HFF-Myc (cell line): ENCODE data around the gene SMARCAD1.

Experiments
- DNase-seq: peaks from one replicate; pipeline ENCODE4 v3.0.0-alpha.2; 2011; ENCODE audit warnings: low read depth; ENCODE audit errors: extremely low read depth
- H3K4me3 ChIP-seq: replicated peaks from 2 replicates; pipeline ENCODE4 v1.5.1; 2011; ENCODE audit warnings: low read depth, mild to moderate bottlenecking, control low read depth, low read length
- CTCF ChIP-seq: IDR thresholded peaks from 2 replicates; pipeline ENCODE4 v1.5.1; 2012; ENCODE audit warnings: mild to moderate bottlenecking, low read depth, low read length, control low read depth; ENCODE audit errors: missing control alignments

SMARCAD1 gene

GRCh38 chr4:94262163-94263016 is 54.7 kb downstream of the SMARCAD1 start:
- H3K4me3 ChIP-seq: no peak overlapping the region
- no peak for TF ChIP-seq CTCF
- no peak for DNase-seq

GRCh38 chr4:94267037-94267436 is 59.4 kb downstream of the SMARCAD1 start:
- no peak for DNase-seq
- no peak for TF ChIP-seq CTCF
- H3K4me3 ChIP-seq: no peak overlapping the region

GRCh38 chr4:94271248-94271647 is 63.6 kb downstream of the SMARCAD1 start:
- no peak for DNase-seq
- H3K4me3 ChIP-seq: no peak overlapping the region
- no peak for TF ChIP-seq CTCF

GRCh38 chr4:94274912-94275311 is 67.2 kb downstream of the SMARCAD1 start:
- no peak for TF ChIP-seq CTCF
- H3K4me3 ChIP-seq: no peak overlapping the region
- no peak for DNase-seq

- no peak for DNase-seq
- TF ChIP-seq CTCF: no peak
- H3K4me3 ChIP-seq: no peak overlapping the region
Measured at GRCh38 chr4:94276204-94276603, 68.5 kb downstream of the SMARCAD1 start.

GRCh38 chr4:94277534-94277933 is 69.9 kb downstream of the SMARCAD1 start:
- no peak for DNase-seq
- no peak for TF ChIP-seq CTCF
- no peak overlapping the region for H3K4me3 ChIP-seq
